Measurements from ENCODE around the gene ARHGEF7. TPM values are rescaled to one million over a fixed set of nuclear protein-coding genes. Genes with fewer than 3 reads are reported as not detected.
"Not testable (repeated sequence)": the region's sequence is repeated elsewhere in the genome, so short reads cannot be mapped to it uniquely, and the experiment has no call there.

ARHGEF7 gene
- total RNA-seq, 1 donor from 2014 or later, result 64.6 TPM

DNA sequence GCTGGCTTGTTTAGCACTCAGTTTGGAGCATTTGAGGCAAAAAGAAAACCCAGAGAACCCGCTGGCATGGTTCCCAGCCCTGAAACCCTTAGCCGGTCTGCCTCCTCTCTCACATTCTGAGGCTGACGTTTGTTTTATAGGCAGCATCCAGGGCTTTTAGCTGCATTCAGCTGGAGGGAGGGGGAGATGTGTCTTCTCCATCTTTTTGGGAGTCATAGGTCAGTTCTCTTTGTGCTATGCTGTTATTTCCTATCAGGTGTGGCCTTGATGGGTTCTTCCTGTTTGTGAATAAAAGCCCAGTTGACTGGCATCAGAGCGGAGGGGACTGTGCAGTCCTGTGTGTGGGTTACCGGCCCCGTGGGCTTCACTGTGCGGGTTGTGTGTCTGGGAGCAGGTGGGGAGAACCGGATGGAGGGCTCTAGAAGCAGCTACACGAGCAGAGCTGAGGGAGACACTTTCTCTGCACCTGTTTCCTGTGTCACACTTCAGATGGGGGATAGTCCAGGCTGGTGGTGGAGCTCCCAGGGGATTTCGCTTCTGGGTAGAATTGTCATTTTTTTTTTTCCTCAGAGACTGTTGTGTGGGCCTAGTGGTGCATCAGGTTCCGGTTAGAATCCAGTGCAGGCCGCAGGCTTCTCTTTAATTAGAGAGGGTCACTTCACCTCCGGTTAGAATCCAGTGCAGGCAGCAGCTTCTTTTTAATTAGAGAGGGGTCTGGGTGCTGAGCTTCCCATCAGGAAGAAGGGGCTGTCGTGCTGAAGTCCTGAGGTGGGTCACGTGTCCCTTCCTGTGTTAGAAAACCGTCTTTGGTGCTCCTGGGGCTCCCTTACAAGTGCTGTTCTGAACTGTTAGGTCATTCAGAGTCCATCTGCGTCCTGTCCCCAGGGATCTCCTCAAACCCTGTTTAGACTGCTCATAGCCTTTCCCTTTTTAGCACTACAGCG is 69.6 kb downstream of the ARHGEF7 start:
- Histone ChIP-seq H4K20me1 (ENCODE audit: low read depth) (peaks cover 75% of the 10 kb centered on the region), H3K4me1 (no peaks in the 10 kb centered on the region)
- peaks cover 6% of the 10 kb centered on the region for H3K9me3 Mint-ChIP-seq

DNA sequence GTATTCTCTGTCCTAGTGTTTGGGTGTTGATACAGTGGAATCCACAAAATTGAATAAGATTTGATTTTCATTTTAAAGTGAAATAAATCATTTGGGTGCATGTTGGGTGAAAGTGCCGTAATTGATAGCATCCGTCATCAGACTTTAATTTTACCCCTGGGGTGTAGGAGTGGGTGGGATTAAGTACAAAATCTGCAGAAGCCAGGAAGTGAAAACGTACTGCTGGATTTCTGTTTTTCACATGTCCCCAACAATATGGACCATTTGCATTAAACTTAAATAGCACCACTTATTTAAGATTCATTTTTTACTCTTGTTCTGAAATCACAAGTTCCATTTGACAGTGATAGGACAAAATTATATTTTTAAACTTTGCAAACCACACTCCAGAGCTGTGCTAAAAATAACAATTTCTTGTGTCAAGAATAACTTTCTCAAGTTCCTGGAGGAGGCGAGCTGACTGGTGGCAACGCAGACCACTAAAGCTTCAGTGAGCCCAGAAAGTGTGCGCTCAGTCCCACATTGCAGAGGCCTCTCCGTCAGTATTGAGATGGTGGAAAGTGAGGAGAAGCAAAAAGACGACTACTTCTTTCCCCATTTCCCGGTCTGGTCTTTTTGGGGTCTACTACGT is 71.3 kb downstream of the ARHGEF7 start:
- Histone ChIP-seq H4K20me1 (ENCODE audit: low read depth) (peaks cover 60% of the 10 kb centered on the region), H3K4me2 (no peak overlapping the region), H3K36me3 (no peaks in the 10 kb centered on the region), H3K27ac (no peak overlapping the region), H3K4me3 (no peak overlapping the region), H3F3A (ENCODE audit: low read depth) (no peaks in the 10 kb centered on the region), H3K9me3 (ENCODE audit: low read depth) (no peaks in the 10 kb centered on the region), H2AFZ (replicated peaks) (no peak overlapping the region), H3K9ac (no peak overlapping the region), H3K4me1 (no peaks in the 10 kb centered on the region), H3K79me2 (ENCODE audit: low read depth) (peaks cover 100% of the 10 kb centered on the region), H3K27me3 (no peaks in the 10 kb centered on the region)
- no peak for TF ChIP-seq EZH2 (IDR thresholded peaks at IDR 0.05)
- TF ChIP-seq EZH2phosphoT487 (IDR thresholded peaks at IDR 0.05), result no peak
- TF ChIP-seq, protein P1, sequence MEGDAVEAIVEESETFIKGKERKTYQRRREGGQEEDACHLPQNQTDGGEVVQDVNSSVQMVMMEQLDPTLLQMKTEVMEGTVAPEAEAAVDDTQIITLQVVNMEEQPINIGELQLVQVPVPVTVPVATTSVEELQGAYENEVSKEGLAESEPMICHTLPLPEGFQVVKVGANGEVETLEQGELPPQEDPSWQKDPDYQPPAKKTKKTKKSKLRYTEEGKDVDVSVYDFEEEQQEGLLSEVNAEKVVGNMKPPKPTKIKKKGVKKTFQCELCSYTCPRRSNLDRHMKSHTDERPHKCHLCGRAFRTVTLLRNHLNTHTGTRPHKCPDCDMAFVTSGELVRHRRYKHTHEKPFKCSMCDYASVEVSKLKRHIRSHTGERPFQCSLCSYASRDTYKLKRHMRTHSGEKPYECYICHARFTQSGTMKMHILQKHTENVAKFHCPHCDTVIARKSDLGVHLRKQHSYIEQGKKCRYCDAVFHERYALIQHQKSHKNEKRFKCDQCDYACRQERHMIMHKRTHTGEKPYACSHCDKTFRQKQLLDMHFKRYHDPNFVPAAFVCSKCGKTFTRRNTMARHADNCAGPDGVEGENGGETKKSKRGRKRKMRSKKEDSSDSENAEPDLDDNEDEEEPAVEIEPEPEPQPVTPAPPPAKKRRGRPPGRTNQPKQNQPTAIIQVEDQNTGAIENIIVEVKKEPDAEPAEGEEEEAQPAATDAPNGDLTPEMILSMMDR (IDR thresholded peaks at IDR 0.05), result no peak
- Mint-ChIP-seq H3K4me3 (no peak overlapping the region), H3K27ac (peak overlapping the region; percentile 73), H3K4me1 (peaks cover 35% of the 10 kb centered on the region), H3K27me3 (ENCODE audit: insufficient read depth, low read depth) (peaks cover 3% of the 10 kb centered on the region), H3K36me3 (peaks cover 31% of the 10 kb centered on the region), H3K9me3 (peaks cover 21% of the 10 kb centered on the region)
- no peak for DNase-seq (ENCODE audit: low spot score)

More for the DNA sequence above, 69.6 kb downstream of the ARHGEF7 start:
- H3K4me2 ChIP-seq, result no peak overlapping the region
- H3K27ac ChIP-seq, result no peak overlapping the region
- H3K9ac ChIP-seq, result no peak overlapping the region
- Mint-ChIP-seq H3K27me3 (ENCODE audit: insufficient read depth, low read depth) (peaks cover 2% of the 10 kb centered on the region), H3K27ac (peak overlapping the region; percentile 87), H3K36me3 (peaks cover 24% of the 10 kb centered on the region), H3K4me3 (no peak overlapping the region), H3K4me1 (peaks cover 35% of the 10 kb centered on the region)
- no peaks in the 10 kb centered on the region for H3F3A ChIP-seq (ENCODE audit: low read depth)
- no peak overlapping the region for H2AFZ ChIP-seq (replicated peaks)
- no peak for DNase-seq (ENCODE audit: low spot score)
- H3K79me2 ChIP-seq (ENCODE audit: low read depth), result peaks cover 100% of the 10 kb centered on the region
- no peak for TF ChIP-seq EZH2 (IDR thresholded peaks at IDR 0.05)
- TF ChIP-seq, protein P1 (IDR thresholded peaks at IDR 0.05), result no peak
- no peak for TF ChIP-seq EZH2phosphoT487 (IDR thresholded peaks at IDR 0.05)
- no peaks in the 10 kb centered on the region for H3K36me3 ChIP-seq
- H3K27me3 ChIP-seq, result no peaks in the 10 kb centered on the region
- no peak overlapping the region for H3K4me3 ChIP-seq
- H3K9me3 ChIP-seq (ENCODE audit: low read depth), result no peaks in the 10 kb centered on the region

DNA sequence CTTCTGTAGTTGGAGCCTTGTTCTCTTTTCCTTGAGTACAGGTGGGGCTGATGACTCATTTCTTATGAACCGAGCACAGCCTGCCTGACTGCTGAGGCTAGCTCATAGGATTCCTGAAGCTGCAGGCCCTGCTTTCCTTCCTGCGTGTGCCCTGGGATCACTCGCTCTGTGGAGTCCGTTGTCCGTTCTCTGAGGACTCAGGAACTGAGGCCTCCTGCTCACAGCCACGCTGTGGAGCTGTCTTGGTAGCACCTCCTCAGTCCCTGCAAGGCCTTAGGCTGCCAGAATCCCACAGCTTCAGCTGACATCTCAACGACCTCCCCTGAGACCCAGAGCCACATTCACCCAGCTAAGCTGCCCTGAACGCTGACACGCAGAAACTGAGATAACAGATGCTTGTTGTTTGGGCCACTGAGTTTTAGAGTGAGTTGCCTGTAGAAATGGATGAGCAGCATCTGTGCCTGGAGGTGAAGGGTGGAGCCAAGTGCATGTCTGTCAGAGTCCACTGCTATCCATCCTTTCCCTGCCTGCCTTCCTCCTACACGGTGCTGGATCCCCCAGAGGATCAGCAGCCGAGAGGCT is 72.9 kb downstream of the ARHGEF7 start:
- Histone ChIP-seq H2AFZ (replicated peaks) (no peak overlapping the region), H3K9me3 (ENCODE audit: low read depth) (no peaks in the 10 kb centered on the region), H3K9ac (no peak overlapping the region), H3K4me1 (no peaks in the 10 kb centered on the region), H3K27me3 (no peaks in the 10 kb centered on the region), H3K36me3 (no peaks in the 10 kb centered on the region), H3F3A (ENCODE audit: low read depth) (no peaks in the 10 kb centered on the region), H3K4me2 (no peak overlapping the region), H3K79me2 (ENCODE audit: low read depth) (peaks cover 100% of the 10 kb centered on the region), H3K4me3 (no peak overlapping the region), H3K27ac (no peak overlapping the region), H4K20me1 (ENCODE audit: low read depth) (peaks cover 50% of the 10 kb centered on the region)
- Mint-ChIP-seq H3K36me3 (peaks cover 34% of the 10 kb centered on the region), H3K9me3 (peaks cover 28% of the 10 kb centered on the region), H3K27me3 (ENCODE audit: insufficient read depth, low read depth) (peaks cover 3% of the 10 kb centered on the region), H3K4me1 (peaks cover 35% of the 10 kb centered on the region), H3K4me3 (no peak overlapping the region), H3K27ac (peak overlapping the region; percentile 22)
- no peak for DNase-seq (ENCODE audit: low spot score)
- no peak for TF ChIP-seq EZH2phosphoT487 (IDR thresholded peaks at IDR 0.05)
- TF ChIP-seq, protein P1 (IDR thresholded peaks at IDR 0.05), result no peak
- no peak for TF ChIP-seq EZH2 (IDR thresholded peaks at IDR 0.05)

DNA sequence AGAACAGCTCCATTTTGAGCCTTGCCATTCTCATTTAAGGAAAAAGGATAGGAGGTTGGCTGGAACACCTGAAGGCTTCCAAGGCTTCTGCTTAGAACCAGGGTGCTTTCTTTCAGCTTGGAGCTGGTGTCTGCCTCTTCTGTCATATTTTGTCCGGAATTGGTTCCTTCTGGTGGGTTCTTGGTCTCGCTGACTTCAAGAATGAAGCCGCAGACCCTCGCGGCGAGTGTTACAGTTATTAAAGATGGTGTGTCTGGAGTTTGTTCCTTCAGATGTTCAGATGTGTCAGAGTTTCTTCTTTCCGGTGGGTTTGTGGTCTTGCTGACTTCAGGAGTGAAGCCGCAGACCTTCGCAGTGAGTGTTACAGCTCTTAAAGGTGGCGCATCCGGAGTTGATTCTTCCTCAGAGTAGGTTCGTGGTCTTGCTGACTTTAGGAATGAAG is 74.0 kb downstream of the ARHGEF7 start:
- Mint-ChIP-seq H3K36me3 (peaks cover 42% of the 10 kb centered on the region), H3K9me3 (peaks cover 37% of the 10 kb centered on the region), H3K4me1 (peaks cover 35% of the 10 kb centered on the region)
- not testable (repeated sequence) for H3K36me3 ChIP-seq; H3K4me1 ChIP-seq; H3K4me3 Mint-ChIP-seq; H3K27ac ChIP-seq; H2AFZ ChIP-seq (replicated peaks); H3K9me3 ChIP-seq (ENCODE audit: low read depth); H3K4me3 ChIP-seq; H3K4me2 ChIP-seq; H3K9ac ChIP-seq; H3K27me3 ChIP-seq; H3K27ac Mint-ChIP-seq; H3K27me3 Mint-ChIP-seq (ENCODE audit: insufficient read depth, low read depth); H3F3A ChIP-seq (ENCODE audit: low read depth); DNase-seq (ENCODE audit: low spot score)
- Histone ChIP-seq H4K20me1 (ENCODE audit: low read depth) (peaks cover 39% of the 10 kb centered on the region), H3K79me2 (ENCODE audit: low read depth) (peaks cover 100% of the 10 kb centered on the region)

DNA sequence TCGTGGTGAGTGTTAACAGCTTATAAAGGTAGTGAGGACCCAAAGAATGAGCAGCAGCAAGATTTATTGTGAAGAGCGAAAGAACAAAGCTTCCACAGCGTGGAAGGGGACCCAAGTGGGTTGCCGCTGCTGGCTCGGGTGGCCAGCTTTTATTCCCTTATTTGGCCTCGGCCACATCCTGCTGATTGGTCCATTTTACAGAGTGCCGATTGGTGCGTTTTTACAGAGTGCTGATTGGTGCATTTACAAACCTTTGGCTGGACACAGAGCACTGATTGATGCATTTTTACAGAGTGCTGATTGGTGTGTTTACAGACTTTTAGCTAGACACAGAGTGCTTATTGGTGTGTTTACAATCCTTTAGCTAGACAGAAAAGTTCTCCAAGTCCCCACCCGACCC is 74.4 kb downstream of the ARHGEF7 start:
- H3K27ac ChIP-seq; H3K9me3 ChIP-seq (ENCODE audit: low read depth); H3K9ac ChIP-seq; DNase-seq (ENCODE audit: low spot score); H3F3A ChIP-seq (ENCODE audit: low read depth); H3K4me1 ChIP-seq; H3K27me3 Mint-ChIP-seq (ENCODE audit: insufficient read depth, low read depth); H3K4me2 ChIP-seq; H3K4me3 ChIP-seq; H3K27ac Mint-ChIP-seq; H3K4me3 Mint-ChIP-seq; H3K36me3 ChIP-seq; H2AFZ ChIP-seq (replicated peaks); H3K27me3 ChIP-seq: not testable (repeated sequence)
- peaks cover 34% of the 10 kb centered on the region for H3K4me1 Mint-ChIP-seq
- Histone ChIP-seq H4K20me1 (ENCODE audit: low read depth) (peaks cover 35% of the 10 kb centered on the region), H3K79me2 (ENCODE audit: low read depth) (peaks cover 100% of the 10 kb centered on the region)
- H3K36me3 Mint-ChIP-seq, result peaks cover 45% of the 10 kb centered on the region
- peaks cover 40% of the 10 kb centered on the region for H3K9me3 Mint-ChIP-seq

All from neural progenitor cell (in vitro differentiated cells).